ENCODE data around the gene AMBP.

The AMBP gene

DNA sequence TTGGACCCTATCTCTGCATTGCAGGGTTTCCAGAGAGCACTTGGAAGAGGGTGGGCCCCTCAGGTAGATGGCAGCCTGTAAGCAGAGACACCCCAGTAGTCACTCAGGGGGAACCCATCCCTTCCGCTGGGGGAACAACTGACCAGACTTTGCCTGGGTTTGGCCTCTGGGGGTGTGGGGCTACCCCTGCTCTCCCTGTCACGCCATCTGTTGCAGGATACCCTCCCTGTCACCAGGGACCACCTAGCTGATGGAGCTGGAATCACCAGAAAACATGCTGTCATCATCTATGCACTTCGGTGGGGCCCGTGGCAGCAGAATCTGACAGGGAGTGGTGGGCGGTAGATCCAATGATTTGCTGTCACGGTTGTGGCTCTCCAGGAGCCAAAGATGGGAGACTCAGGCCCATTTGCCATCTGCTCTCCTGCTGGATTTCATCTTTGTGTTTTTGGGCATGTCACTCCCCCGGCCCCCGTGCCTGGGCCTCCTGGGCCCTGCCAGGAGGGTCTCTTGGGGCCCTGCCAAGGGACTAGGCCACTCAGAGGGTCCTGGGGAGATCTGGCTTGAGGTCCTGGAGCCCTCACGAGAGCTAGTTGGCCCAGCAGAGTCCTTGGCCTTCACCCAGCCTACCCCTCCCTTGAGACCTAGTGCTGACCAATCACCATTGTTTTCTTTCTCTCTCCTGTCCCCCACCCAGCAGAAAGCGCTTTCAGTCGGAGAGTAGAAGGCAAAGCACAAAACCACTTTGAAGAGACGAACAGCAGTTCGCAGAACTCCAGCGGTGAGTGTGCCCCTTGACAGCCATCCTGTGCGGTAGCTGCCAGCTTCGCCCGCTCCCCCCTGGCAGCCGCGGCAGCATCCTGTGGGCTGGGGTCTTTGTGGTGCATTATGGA, 45.9 kb downstream of the AMBP start:
- no peak for DNase-seq (ENCODE audit: low read depth, low spot score)

GRCh38 chr9:114031037-114031630, 47.0 kb downstream of the AMBP start:
- DNase-seq (ENCODE audit: low read depth, low spot score) = no peak

DNA sequence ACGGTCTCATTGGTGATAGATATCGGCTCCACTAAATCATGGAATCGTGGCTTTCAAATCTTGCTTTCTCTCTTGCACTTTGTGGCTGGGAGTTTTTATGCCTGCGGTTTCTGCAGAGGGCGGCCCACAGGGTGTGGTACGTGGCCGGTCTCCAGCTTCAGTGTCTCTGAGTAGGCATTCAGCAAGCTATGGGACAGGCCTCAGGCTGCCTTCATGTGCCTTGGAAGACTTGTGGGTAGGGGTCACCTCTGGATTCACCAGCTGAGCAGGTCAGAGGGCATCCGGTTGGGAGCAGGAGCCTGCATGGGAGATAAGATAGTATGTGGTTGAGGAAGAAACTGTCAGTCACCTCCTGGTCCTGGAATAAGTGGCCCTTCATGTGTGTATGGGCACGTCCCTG, 47.7 kb downstream of the AMBP start:
- no peak for DNase-seq (ENCODE audit: low read depth, low spot score)

- DNase-seq (ENCODE audit: low read depth, low spot score) = no peak
These were observed 48.6 kb downstream of the AMBP start for GRCh38 chr9:114029311-114030170.

- no peak for DNase-seq (ENCODE audit: low read depth, low spot score)
These were observed 49.5 kb downstream of the AMBP start for GRCh38 chr9:114028646-114029045.

DNA sequence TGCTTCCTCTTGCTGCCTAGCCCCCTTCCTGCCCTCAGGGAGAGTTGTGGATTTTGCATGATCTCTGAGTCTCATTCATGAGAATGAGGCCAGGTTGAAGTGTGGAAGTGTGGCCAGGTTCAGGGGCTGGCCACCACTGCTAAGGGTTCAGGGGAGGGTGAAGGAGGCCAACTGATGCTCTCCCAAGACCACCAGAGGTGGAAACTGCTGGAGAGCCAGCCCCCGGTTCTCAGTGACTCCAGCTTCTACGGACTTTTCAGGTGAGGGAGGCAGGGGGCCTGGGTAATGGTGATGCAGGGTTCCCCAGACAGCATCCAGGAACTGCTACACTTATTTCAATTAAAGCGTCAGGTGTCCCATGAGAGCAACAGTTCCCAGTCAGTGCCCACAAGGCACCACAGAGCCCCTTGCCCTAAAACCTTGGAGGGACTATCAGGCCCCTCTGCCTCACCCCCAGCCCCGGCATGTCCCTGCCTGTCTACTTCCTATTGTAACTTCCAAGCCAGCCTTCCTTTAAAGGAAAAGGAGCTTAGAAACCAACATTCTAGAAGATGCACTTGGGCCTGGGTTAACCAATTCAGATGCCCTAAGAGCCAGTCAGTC, 50.1 kb downstream of the AMBP start:
- DNase-seq (ENCODE audit: low read depth, low spot score) = no peak

GRCh38 chr9:114027159-114027862, 50.8 kb downstream of the AMBP start:
- no peak for DNase-seq (ENCODE audit: low read depth, low spot score)

DNA sequence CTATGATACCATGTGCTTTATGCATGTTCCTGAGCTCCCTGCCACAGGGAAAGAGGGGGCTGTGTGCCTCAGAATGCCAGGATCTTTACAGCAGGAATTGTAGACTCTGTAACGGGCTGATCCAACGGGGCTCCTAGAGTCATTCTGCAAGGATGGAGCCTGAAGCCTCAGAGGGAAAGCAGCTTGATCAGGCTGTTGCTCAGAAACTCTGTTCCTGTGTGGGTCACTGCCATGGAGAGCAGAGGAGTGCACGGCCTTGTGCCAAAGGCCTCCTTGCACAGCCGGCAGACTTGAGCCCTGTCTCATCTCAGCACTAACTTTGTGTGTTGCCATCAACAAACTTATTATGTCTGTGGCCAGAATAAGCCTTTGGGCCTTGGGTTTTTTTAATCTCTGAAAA, 51.8 kb downstream of the AMBP start:
- DNase-seq (ENCODE audit: low read depth, low spot score) = no peak

- no peak for DNase-seq (ENCODE audit: low read depth, low spot score)
These were observed 52.3 kb downstream of the AMBP start for GRCh38 chr9:114025760-114026159.

GRCh38 chr9:114025196-114025753, 52.8 kb downstream of the AMBP start:
- DNase-seq (ENCODE audit: low read depth, low spot score) = peak; percentile 2

GRCh38 chr9:114023961-114024360, 54.1 kb downstream of the AMBP start:
- no peak for DNase-seq (ENCODE audit: low read depth, low spot score)

GRCh38 chr9:114021578-114021977, 56.5 kb downstream of the AMBP start:
- DNase-seq (ENCODE audit: low read depth, low spot score) = no peak

DNA sequence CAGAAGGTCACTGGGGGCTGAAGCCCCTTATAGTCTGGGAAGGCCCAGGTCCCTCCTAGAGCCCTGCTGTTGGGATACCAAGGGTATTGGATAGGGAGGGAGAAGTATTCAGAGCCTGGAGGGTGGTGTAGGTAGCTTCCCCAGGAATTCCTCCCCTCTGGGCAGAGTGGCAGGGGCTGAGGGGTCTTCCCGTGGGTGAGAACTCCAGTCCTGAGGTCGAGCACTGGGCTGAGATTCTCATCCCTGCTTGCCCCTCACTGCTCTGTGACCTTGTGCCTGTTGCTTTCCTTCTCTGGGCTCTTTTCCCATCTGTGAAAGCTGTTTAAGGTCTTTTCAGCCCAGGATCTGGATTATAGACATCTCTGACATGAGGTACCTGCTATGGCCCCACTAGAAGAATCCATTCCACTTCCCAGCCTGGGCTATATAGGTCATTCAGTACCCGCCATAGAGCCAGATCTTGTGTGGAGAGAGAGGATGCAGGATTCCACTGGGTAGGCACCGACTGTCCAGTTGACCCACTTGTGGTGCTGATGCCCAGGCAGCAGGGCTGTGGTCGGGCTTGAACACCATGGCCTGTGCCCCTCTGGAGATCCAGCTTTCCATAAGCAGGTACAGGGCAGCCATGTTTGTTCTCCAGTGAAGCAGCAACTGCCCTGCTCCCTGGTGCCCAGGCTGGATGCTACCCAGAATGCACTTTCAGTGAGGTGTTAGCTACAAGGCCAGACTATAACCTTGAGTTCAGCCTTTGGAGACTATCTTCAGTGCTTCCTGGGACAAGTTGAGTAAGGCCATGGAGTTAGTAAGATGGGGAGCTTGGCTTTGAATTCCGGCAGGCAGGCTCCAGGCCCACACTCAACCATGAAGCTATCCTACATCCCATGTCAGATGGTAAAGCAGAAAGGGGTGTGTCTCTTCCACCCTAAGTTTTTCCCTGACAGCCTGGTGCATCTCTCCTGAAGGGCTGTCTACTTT, 60.1 kb downstream of the AMBP start:
- DNase-seq (ENCODE audit: low read depth, low spot score) = no peak

DNA sequence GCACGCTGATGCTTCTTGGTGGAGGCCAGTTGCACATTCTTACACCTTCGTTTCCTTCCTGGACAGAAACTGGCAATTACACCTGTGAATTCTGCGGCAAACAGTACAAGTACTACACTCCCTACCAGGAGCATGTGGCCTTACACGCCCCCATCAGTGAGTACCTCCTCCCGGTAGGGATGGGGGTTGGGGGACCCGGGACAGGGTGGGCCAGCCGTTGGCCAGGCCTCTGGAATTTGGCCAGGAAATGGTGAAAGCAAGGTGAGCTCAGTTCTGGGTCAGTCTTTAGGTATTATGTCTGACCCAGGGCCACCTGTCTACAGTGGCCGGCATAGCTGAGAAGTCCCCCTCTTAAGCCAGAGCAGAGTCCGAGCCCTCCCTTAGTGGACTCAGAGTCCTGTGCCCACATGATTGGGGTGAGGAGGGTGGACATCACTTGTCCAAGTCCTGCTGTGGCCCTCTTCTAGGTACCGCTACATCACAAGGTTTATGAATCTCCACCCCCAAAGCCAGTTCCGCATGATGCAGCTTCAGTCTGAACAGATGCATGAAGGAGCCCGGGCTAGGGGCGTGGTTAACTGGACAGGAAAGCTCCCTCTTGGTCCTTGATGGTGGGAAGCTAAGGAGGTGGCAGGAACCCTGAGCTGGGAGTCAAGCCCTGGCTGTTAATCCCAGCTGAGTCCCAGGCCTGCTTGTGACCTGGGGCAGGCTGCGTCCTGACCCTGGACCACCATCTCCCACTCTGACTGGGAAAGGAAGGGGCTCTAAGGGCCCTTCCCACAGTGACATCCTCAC, 61.3 kb downstream of the AMBP start:
- no peak for DNase-seq (ENCODE audit: low read depth, low spot score)

DNA sequence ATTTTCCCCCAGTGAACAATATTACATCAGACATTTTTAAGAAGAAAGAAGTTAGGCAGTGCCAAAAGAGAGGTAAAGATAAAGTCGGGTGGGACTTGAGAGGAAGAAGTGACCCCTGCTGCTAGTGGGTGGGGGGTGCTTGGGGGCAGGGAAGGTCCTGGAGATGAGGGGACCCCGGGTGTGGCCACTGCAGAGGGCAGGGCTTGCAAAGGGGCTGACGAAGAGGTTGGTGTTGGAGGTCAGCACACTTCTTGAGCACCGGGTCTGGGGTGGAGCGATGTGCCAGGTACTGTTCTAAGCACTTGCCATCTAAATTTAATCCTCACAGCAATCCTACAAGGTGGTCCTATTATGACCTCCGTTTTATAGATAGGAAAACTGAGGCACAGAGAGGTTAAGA, 62.0 kb downstream of the AMBP start:
- no peak for DNase-seq (ENCODE audit: low read depth, low spot score)

DNA sequence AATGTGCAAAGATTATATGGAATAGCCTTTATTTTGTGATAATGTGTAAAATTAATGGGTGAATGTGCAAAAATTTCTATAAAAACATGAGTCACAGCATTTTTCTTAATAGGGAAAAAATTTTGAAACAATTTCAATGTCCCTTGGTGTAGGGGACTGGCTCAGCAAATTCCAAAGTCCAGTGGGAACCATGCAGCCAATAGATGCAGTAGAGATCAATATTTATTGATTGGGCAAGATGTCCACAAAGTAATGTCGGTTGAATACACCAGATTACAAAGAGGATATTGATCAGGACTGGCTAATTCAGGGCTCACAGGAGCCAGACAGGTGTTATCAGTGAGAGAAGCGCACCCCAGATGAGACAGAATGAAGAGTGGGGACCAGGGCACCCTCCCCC, 62.5 kb downstream of the AMBP start:
- no peak for DNase-seq (ENCODE audit: low read depth, low spot score)

DNA sequence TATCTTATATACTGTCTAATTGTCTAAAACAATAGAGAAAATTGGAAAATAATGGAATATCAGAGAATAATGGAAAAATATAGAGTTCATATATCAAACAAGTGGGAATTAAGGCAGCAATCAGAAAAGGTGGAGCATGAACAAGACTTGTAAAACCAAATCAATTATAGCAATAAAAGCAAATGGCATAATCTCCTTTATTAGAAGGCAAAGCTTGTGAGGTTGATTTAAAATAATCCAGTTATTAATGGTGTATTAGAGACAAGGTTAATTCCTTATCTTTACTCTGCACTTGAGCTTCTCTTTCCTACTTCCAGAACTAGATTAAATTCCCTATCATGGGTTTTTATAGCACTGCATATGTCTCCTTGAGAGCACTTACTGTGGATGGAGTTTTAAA, 64.1 kb downstream of the AMBP start:
- DNase-seq (ENCODE audit: low read depth, low spot score) = no peak

DNA sequence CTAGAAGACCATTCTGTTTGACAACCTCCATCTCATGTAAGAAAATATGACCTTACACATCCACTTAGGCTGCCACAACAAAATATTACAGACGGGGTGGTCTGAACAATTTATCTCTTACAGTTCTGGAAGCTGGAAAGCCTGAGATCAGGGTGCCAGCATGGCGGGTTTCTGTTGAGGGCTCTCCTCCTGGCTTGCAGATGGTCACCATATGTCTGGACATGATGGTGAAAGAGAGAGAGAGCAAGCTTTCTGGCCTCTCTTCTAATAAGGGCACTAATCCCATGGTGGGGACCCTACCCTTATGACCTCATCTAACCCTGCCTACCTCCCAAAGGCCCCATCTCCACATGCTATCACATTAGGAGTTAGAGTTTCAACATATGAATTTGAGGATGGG, 66.0 kb downstream of the AMBP start:
- DNase-seq (ENCODE audit: low read depth, low spot score) = no peak

DNA sequence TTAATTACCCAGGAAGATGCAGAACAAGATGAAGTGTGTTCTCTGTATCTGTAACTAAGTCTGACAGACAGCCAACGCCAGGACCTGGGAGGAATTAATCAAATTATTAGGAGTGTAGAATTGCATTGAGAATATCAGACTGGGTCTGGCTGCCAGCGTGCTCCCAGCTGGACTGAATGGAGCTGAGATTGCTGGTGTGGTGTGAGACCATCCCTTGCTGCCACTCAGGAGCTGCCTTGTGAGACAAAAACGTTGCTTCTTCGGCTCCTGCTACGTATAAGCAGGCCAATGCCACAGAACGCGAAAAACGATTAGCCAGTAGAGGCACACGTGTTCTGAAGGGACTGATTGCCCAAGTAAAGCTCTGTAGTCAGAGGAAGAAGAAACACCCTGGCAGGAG, 66.8 kb downstream of the AMBP start:
- DNase-seq (ENCODE audit: low read depth, low spot score) = no peak
